Measurements from ENCODE around the gene HSPA4L. TPM values are rescaled to one million over a fixed set of nuclear protein-coding genes. Genes with fewer than 3 reads are reported as not detected.

The HSPA4L gene
- total RNA-seq: 10 to 100 TPM; 15.7 to 41.1 (median 27.8) TPM

DNA sequence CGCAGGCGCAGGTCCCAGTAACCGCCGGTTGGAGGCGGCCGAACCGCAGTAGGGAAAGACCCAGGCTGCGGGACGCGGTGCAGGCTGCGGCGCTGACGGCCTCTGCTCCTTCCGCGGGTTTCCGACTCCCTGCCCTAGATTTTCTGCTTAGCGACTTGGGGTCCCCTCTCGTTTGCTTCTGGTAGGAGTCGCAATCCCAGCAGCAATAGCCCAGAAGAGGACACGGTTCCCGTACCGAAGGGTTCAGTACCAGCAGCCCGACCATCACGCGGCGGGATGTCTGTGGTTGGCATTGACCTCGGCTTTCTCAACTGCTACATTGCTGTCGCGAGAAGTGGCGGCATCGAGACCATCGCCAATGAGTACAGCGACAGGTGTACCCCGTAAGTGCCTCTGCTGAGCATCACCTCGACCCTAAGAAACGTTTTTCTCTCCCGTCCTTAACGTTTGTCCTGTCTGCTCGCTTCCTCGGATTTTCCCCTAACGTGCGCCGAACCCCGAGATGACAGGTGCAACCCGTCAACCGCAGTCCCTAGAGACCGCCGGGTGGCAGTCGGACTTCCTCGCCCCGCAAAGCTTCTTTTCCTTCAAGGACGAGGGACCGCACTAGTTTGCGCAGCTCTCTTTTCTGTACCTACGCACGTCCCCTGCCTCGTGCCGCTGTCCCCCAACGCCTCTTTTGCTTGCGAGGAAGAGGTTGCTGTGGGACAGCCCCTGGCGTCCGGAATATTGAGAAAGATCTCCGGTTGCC lies at the start of gene HSPA4L:
Gene HSPA4L (plus strand): TSS at position 48 of the 751 bp plus-strand sequence. CDS start 229 bp downstream, at position 277.
- peak; percentile 36 to 96 (median 64) for ATAC-seq (replicated peaks in 6 of 8)
- Histone ChIP-seq H3K4me1 (replicated peaks in 1 of 2) (peaks cover 0 to 7% of the 10 kb centered on the region in 2 donors), H3K27ac (peak within 1 kb of the TSS; percentile 81 to 89), H3K4me3 (peak within 1 kb of the TSS; percentile 66 to 87 (median 81))
- 0 to 7% (median 0%) methylated on average over 3 to 30 of the region's 63 CpGs; no CpG with 5 or more reads in 3 of the 10 experiments for WGBS, 10 experiments
- in situ Hi-C loops (cut with MboI; ENCODE audit: low pct_unique_long_range_greater_than_20kb in 2 of 9, low sequenced_read_pairs in 9 of 9, unreplicated experiment in 9 of 9): no loop called here

DNA sequence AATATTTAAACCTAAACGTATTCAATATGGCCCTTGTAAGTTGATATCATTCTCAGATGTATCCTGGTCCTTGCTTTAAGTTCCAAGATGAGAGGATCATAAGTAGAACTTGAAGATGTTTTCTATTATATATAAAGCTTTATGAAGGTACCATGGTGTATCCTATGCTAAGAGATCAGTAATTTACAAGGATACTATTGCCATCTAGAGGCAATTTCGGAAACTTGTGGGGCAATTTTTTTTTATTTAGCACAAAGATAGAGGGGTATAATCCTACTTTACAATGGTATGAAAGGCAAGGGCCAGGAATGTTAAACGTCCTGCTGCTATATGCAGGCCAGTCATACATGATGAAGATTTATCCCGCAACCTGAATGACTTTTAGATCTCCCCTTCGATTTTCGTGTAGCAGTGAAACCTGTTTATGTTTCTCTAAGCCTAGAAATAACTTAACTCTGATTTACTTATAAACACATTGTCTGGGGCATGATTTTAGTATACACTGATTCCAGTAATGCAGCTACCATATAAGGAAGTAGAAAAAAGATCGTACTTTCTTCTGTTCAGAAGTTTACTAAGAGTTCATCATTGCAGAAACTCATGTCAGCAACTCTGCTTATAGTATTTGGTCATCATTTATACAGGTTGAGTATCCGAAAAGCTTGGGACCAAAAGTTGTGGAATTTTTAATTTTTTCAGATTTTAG lies 49.3 kb upstream of the HSPA4L start:
- peak in 6 of 8 experiments; percentile 24 to 90 (median 74) for ATAC-seq (replicated peaks in 6 of 8)
- Histone ChIP-seq H3K27ac (no peak overlapping the region), H3K4me1 (replicated peaks in 1 of 2) (no peaks in the 10 kb centered on the region), H3K4me3 (no peak overlapping the region)
- 4 to 49% (median 27%) methylated on average over 4 to 8 of the region's 8 CpGs for WGBS, 10 experiments
- in situ Hi-C loops (cut with MboI; ENCODE audit: low pct_unique_long_range_greater_than_20kb in 2 of 9, low sequenced_read_pairs in 9 of 9, unreplicated experiment in 9 of 9): loop anchor here in 2 of 9 experiments (25.0 kb wide), 1 partner anchor 120 kb away; no protein-coding TSS in a partner anchor

DNA sequence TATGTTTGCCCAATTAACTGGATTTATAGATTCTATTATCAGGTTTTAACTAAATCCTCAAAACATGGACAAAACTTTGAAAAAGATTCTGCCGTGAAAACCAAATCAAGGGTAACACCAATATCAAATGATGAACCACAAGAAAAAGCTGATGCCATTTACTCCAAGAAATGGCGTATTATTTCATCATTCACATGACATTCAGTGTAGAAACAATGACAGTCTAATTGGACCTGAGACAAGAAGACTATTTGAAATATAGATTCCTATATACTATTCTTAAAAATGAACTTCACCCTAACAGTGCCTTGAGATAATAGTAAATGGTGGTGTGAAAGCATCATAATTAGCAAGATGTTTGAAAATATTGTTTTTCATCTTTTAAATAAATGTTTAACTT lies 47.1 kb upstream of the HSPA4L start:
- H3K4me1 ChIP-seq (replicated peaks in 1 of 2): no peaks in the 10 kb centered on the region
- H3K4me3 ChIP-seq: no peak overlapping the region
- ATAC-seq (replicated peaks in 6 of 8): no peak
- no peak overlapping the region for H3K27ac ChIP-seq
- 71 to 100% (median 89%) methylated on average over 1 to 2 of the region's 2 CpGs for WGBS, 10 experiments
- in situ Hi-C loops (cut with MboI; ENCODE audit: low pct_unique_long_range_greater_than_20kb in 2 of 9, low sequenced_read_pairs in 9 of 9, unreplicated experiment in 9 of 9): loop anchor here in 2 of 9 experiments (25.0 kb wide), 1 partner anchor 123 kb away; no protein-coding TSS in a partner anchor

DNA sequence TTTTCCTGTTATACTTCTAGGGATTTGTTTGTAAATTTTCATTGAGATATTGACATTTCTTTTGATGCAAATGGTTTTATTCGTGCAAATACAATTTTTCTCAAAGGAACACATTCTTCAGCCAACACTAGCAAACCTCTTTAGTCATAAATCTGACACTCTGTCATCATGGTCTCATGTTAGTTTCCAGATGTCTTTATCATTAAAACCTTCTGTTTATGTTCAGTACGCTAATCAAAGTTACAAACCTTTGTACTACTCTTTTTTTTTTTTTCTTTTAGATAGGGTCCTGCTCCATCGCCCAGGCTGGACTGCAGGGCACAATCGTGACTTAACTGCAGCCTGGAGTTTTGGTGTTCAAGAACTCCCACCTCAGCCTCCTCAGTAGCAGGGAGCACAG lies 44.8 kb upstream of the HSPA4L start:
- H3K4me1 ChIP-seq (replicated peaks in 1 of 2): no peaks in the 10 kb centered on the region
- peak in 2 of 8 experiments; percentile 17 to 22 for ATAC-seq (replicated peaks in 6 of 8)
- no peak overlapping the region for H3K4me3 ChIP-seq
- H3K27ac ChIP-seq: no peak overlapping the region
- in situ Hi-C loops (cut with MboI; ENCODE audit: low pct_unique_long_range_greater_than_20kb in 2 of 9, low sequenced_read_pairs in 9 of 9, unreplicated experiment in 9 of 9): loop anchor here in 2 of 9 experiments (25.0 kb wide), 1 partner anchor 125 kb away; no protein-coding TSS in a partner anchor
- WGBS, 10 experiments: 0 to 92% (median 65%) methylated on average over 1 to 4 of the region's 4 CpGs

DNA sequence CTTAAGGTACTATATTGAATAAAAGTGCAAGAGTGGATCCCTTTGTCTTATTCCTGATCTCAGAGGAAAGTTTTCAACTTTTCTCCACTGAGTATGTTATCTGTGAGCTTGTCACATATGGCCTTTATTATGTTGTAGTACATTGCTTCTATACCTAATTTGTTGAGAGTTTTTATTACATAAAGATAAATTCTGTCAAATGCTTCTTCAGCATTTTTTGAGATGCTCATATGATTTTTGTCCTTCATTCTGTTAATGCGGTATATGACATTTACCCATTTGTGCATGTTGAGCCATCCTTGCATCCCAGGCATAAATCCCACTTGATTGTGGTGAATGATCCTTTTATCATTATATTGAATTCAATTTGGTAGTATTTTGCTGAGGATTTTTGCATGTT lies 40.9 kb upstream of the HSPA4L start:
- in situ Hi-C loops (cut with MboI; ENCODE audit: low pct_unique_long_range_greater_than_20kb in 2 of 9, low sequenced_read_pairs in 9 of 9, unreplicated experiment in 9 of 9): loop anchor here in 2 of 9 experiments (25.0 kb wide), 1 partner anchor 129 kb away; no protein-coding TSS in a partner anchor
- 69 to 100% (median 100%) methylated on average over 1 of the region's 1 CpG; no CpG with 5 or more reads in 1 of the 10 experiments for WGBS, 10 experiments
- no peak overlapping the region for H3K4me3 ChIP-seq

DNA sequence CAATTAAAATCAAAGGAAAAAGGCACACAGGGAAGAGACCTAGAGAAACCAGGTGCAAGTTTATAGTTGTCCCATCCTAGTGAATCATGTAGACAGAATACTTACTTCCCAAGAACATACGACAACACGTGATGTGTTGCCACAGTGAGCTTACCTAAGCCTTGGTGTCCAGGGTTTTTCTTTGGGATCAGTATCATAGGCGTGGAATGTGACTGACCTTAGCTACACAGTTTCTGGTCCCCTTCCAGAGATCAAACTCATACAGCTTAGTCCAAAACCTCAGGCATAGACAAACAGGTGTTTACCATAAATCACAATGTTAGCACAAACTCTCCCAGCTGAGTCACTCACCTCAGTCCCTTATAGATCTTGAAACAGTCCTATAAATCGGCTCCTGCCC lies 34.2 kb upstream of the HSPA4L start:
- no peaks in the 10 kb centered on the region for H3K4me1 ChIP-seq (replicated peaks in 1 of 2)
- no peak for ATAC-seq (replicated peaks in 6 of 8)
- no peak overlapping the region for H3K4me3 ChIP-seq
- H3K27ac ChIP-seq: no peak overlapping the region
- WGBS, 10 experiments: 30 to 100% (median 86%) methylated on average over 1 to 3 of the region's 4 CpGs; no CpG with 5 or more reads in 2 of the 10 experiments
- in situ Hi-C loops (cut with MboI; ENCODE audit: low pct_unique_long_range_greater_than_20kb in 2 of 9, low sequenced_read_pairs in 9 of 9, unreplicated experiment in 9 of 9): loop anchor here in 2 of 9 experiments (25.0 kb wide), 1 partner anchor 136 kb away; no protein-coding TSS in a partner anchor

More for the DNA sequence above, 40.9 kb upstream of the HSPA4L start:
- no peak for ATAC-seq (replicated peaks in 6 of 8)
- Histone ChIP-seq H3K27ac (no peak overlapping the region), H3K4me1 (replicated peaks in 1 of 2) (no peaks in the 10 kb centered on the region)

DNA sequence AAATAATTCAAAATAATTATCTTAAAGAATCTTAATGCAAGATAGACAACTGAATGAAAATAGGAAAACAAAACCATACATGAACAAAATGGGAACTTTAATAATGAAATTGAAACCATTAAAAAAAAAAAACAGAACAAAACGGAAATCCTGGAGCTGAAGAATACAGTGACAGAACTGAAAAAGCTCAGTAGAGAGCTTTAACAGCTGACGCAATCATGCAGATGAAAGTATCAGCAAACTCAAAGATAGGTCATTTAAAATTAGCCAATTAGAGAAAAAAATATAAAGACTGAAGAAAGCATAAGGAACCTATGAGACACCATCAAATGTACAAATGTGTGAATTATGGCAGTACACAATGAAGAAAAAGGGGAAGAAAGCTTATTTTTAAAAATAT lies 33.2 kb upstream of the HSPA4L start:
- WGBS, 10 experiments: 38 to 100% (median 84%) methylated on average over 2 of the region's 2 CpGs
- no peak overlapping the region for H3K27ac ChIP-seq
- ATAC-seq (replicated peaks in 6 of 8): no peak
- in situ Hi-C loops (cut with MboI; ENCODE audit: low pct_unique_long_range_greater_than_20kb in 2 of 9, low sequenced_read_pairs in 9 of 9, unreplicated experiment in 9 of 9): loop anchor here in 2 of 9 experiments (25.0 kb wide), 1 partner anchor 137 kb away; no protein-coding TSS in a partner anchor
- H3K4me1 ChIP-seq (replicated peaks in 1 of 2): no peaks in the 10 kb centered on the region
- H3K4me3 ChIP-seq: no peak overlapping the region

DNA sequence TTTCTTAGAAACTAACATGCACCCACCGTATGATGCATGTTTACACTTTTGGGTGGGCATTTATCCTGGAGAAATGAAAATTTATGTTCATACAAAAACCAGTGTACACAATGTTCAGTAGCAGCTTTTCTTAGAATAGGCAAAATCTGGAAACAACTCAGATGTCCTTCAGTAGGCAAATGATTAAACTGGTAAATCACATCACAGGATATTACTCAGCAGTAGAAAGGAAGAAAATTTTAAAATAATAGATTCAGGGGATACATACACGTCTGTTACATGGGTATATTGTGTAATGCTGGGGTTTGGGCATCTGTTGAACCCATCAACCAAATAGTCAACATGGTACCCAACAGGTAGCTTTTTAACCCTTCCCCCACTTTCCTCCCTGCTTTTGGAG lies 25.2 kb upstream of the HSPA4L start:
- in situ Hi-C loops (cut with MboI; ENCODE audit: low pct_unique_long_range_greater_than_20kb in 2 of 9, low sequenced_read_pairs in 9 of 9, unreplicated experiment in 9 of 9): no loop called here
- H3K27ac ChIP-seq: no peak overlapping the region
- no peak overlapping the region for H3K4me3 ChIP-seq
- 29 to 100% (median 70%) methylated on average over 1 to 2 of the region's 2 CpGs; no CpG with 5 or more reads in 2 of the 10 experiments for WGBS, 10 experiments
- no peak for ATAC-seq (replicated peaks in 6 of 8)
- no peaks in the 10 kb centered on the region for H3K4me1 ChIP-seq (replicated peaks in 1 of 2)

DNA sequence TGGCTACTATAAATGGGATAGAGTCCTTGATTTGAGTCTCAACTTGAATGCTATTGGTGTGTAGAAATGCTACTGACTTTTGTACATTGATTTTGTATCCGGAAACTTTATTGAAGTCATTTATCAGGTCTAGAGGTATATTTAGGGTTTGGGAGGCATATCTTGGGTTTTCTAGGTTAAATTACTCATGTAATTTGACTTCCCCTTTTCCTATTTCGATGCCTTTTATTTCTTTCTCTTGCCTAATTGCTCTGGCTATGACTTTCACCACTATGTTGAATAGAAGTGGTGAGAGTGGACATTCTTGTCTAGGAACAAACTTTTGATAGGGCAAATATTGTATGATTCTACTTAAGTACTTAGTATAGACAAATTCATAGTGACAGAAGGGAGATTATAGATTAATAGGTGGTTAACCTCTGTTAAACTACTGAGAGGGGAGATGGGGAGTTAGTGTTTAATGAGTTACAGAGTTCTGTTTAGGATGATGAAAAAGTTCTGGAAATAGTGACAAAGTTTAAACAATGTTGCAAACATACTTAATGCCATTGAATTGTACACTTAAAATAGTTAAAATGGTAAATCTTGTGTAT lies 22.8 kb upstream of the HSPA4L start:
- Histone ChIP-seq H3K27ac (no peak overlapping the region), H3K4me3 (no peak overlapping the region), H3K4me1 (replicated peaks in 1 of 2) (no peaks in the 10 kb centered on the region)
- WGBS, 10 experiments: 25 to 100% (median 50%) methylated on average over 1 to 2 of the region's 2 CpGs; no CpG with 5 or more reads in 2 of the 10 experiments
- in situ Hi-C loops (cut with MboI; ENCODE audit: low pct_unique_long_range_greater_than_20kb in 2 of 9, low sequenced_read_pairs in 9 of 9, unreplicated experiment in 9 of 9): no loop called here
- no peak for ATAC-seq (replicated peaks in 6 of 8)

DNA sequence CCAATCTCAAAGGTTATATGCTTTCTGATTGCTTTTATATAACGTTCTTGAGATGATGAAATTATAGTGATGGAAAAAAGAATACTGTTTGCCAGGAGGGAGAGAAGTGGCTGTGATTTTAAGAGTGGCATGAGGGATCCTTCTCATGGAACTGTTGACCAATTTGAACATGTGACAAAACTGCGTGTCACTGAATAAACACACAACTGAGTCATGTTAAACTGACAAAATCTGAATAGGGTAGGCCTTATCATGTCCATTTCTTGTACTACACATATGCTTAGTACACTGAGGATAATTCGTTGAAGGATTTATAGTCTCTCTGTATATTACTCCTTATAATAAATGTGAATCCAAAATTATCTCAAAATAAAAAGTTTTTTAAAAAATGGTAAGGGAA lies 22.2 kb upstream of the HSPA4L start:
- WGBS, 10 experiments: 33 to 98% (median 79%) methylated on average over 2 to 3 of the region's 3 CpGs; no CpG with 5 or more reads in 1 of the 10 experiments
- Histone ChIP-seq H3K4me3 (no peak overlapping the region), H3K27ac (no peak overlapping the region), H3K4me1 (replicated peaks in 1 of 2) (no peaks in the 10 kb centered on the region)
- ATAC-seq (replicated peaks in 6 of 8): no peak
- in situ Hi-C loops (cut with MboI; ENCODE audit: low pct_unique_long_range_greater_than_20kb in 2 of 9, low sequenced_read_pairs in 9 of 9, unreplicated experiment in 9 of 9): no loop called here

DNA sequence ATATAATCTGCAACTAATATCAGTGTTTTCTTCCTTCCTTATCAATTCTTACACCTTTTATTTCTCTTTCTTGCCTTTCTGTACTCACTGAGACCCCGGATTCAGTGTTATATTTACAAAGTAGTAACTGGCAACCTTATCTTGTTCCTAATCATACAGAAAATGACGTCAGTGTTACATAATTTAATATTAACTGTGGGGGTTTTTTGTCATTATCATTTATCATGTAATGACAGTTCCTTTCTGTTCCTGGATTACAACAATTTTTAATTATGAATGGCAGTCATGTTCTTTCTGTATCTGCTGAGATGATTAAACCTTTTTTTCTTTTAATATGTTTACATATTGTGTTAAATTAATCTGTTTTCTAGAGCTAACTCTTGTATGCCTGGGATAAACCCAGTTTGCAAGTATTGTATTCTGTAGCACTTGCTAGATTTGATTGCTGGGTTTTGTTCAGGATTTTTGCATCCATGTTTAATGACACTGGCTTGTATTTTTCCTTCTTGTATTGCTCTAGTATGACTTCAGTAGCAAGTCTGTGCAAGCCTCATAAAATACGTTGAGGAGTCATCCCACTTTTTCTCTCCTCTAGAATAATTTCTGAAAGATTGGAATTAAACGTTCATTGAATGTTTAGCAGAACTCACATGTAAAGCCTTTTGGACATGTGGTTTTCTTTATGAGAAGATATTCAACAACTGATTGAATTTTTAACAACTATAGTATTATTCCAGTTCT lies 10.4 kb upstream of the HSPA4L start:
- no peak overlapping the region for H3K4me3 ChIP-seq
- no peak overlapping the region for H3K27ac ChIP-seq
- in situ Hi-C loops (cut with MboI; ENCODE audit: low pct_unique_long_range_greater_than_20kb in 2 of 9, low sequenced_read_pairs in 9 of 9, unreplicated experiment in 9 of 9): no loop called here
- no peaks in the 10 kb centered on the region for H3K4me1 ChIP-seq (replicated peaks in 1 of 2)
- no peak for ATAC-seq (replicated peaks in 6 of 8)
- 12 to 92% (median 81%) methylated on average over 2 to 4 of the region's 4 CpGs for WGBS, 10 experiments
